Left cardiac atrium (tissue), 4 donors: ENCODE results near the gene WDR70. TPM values are rescaled to one million over a fixed set of nuclear protein-coding genes. Genes with fewer than 3 reads are reported as not detected.
A peak's percentile ranks its signal among the peaks of the same experiment; 100 is the strongest.
"Not testable (repeated sequence)": the region's sequence is repeated elsewhere in the genome, so short reads cannot be mapped to it uniquely, and the experiment has no call there.

Experiments used
- ATAC-seq, 2 donors: fragments of 200-7000 bp; cut with Tn5 transposase; one replicate each; pipeline ENCODE4 v1.9.1; 2020; ENCODE audit warnings: mild to moderate bottlenecking in 2 of 2, moderate library complexity in 2 of 2
- DNase-seq: peaks from one replicate; pipeline ENCODE4 v3.0.0-alpha.2; 2020
- intact Hi-C, 2 donors: fragments of 100-400 bp; cut with DNase I; formaldehyde crosslinking; loops; one replicate each; pipeline versions ENCODE4 v1.14.1 to v1.15.1; 2022 to 2023
- total RNA-seq, 2 donors: library from RNA; stranded (reverse); fragmentation: NEBNext Ultra II Directional; extraction: Animal tissue kit (Norgen Biotek cat#: 25700); gene quantifications; one replicate each; pipeline ENCODE4 v1.2.1, GENCODE V29; 2021
- donor health status: DM: no; HTN: yes; CAD: no.
- donor health status: DM: no; HTN: yes; CAD: no; lungs with severe emphysema.
- donor health status: DM: yes; HTN: yes; CAD: no.
- donor health status: Dilated cardiomyopathy.

The WDR70 gene
- total RNA-seq, 2 donors from 2014 or later: 14.5 TPM

DNA sequence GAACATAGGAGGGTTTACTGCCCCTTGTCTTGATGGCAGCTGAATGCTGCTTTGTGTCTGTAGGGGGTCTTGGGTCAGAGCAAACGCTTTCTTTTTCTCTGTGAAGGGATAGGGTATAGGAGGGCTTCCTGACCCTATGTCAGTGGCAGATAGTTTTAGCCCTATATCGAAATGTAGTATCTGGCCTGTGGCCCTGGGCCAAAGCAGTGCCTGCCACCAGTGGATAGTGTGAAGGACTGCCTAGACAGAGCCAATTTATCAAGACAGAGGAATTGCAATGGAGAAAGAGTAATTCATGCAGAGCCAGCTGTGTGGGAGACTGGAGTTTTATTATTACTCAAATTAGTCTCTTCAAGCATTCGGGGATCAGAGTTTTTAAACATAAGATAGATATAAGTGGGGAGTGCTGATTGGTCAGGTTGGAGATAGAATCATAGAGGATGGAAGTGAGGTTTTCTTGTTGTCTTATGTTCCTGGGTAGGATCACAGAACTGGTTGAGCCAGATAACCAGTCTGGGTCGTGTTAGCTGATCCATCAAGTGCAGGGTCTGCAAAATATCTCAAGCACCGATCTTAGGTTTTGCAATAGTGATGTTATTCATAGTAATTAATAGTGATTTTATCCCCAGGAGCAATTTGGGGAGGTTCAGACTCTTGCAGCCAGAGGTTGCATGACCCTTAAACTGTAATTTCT is 282.3 kb downstream of the WDR70 start:
- intact Hi-C loops: no loop called here
- no peak for ATAC-seq

DNA sequence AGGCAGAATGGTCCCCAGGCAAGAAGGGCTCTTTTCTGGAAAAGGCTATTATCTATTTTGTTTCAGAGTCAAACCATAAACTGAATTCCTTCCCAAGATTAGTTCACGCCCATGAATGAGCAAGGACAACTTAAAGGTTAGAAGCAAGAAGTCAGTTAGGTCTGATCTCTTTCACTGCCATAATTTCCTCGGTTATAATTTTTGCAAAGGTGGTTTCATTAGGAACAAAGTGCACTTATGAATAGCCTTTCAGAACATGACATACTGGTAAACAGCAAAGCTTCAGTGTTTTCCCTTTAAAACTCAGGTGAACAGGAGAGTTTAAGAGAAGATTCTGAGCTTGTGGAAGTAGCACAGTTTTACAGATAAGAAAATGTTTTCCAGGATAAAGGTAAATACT is 282.8 kb downstream of the WDR70 start:
- ATAC-seq (no peak), DNase-seq (no peak)
- intact Hi-C loops: no loop called here

More for the DNA sequence above, 282.3 kb downstream of the WDR70 start:
- no peak for DNase-seq

DNA sequence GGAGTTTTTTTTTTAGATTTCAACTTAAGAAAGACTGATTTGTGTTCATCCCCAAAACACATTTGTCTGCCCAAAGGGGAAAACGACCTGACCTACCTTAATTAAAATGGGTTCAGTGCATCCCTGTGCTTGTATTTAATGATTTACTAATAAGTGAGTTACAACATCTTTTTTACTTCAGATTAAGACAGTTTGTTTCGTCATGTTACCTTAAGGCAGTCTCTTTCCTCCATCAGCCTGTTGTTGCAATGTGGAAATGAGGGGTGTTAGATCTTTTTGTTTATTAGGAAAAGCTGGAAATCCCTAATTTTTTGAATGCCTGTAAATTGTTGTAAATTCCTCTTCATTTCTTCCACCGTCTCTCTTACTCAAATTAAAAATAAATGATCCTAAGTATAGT is 283.2 kb downstream of the WDR70 start:
- DNase-seq (no peak), ATAC-seq (no peak)
- intact Hi-C loops: no loop called here

DNA sequence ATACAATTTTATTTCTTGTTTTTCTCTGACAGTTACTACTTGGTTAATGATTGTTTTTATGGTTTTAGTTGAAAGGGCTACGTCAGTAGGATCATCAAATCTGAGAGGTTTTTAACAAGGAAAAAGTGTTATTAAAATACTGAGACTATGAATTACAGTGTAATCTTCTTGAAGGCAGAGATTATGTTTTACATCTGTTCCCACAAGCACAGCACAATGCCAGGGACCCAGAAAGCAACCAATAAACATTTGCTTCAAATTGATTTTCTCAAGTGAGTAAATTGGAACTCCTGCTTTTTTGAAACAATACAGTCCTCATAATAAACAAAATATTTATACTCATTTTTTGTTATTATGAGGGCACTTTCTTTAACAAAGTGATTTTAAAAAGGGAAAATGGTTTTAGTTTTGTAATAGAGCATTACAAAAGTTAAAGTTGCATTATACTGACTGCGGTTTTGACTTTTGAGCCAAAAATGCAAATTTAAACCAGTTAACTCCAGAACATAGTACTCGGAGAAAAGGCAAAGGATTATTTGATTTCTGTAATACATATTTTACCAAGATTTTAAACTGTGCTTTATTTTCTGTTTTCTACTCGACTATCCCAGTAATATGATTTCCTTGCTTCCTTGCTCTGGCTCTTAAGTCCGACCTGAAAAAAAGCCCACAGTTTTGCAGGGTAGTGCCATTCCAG is 283.8 kb downstream of the WDR70 start:
- ATAC-seq: no peak
- no peak for DNase-seq
- intact Hi-C loops: no loop called here

DNA sequence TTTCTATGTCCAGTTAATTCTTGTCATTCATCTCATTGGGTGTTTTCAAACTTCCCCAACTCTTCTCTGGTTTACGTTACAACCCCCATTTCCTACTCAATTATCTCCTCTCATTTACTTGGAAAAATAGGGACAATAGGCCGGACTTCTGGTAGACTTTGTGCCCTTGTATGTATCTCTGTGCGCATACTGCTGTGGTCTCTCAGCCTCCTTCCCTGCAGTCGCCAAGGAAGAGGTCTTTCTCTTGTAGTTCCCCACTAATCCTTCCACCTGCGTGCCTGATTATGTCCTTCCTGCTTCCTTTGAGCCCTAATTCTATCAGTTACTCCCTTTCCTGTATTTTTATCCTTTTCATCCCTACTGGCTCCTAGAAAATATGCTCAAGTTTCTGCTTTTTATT is 284.4 kb downstream of the WDR70 start:
- ATAC-seq (no peak), DNase-seq (no peak)
- intact Hi-C loops: no loop called here

DNA sequence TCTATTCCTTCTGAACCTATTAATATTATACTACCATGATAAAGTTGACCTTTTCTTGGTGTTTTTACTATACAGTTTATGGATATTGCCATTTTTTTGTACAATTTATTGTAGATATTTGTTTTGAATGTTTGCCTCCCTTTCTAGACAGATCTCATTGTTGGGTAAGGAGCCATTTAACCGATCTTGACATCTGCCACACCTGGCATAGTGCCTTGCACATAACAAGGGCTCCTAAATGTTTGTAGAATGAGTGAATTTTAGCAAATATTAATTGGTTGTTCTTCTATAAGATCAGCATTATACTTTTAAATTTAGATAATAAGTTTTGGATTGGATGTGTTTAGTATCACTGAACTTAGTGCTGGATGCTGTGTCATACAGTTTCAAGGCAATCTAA is 285.4 kb downstream of the WDR70 start:
- DNase-seq (no peak), ATAC-seq (no peak)
- intact Hi-C loops: no loop called here

DNA sequence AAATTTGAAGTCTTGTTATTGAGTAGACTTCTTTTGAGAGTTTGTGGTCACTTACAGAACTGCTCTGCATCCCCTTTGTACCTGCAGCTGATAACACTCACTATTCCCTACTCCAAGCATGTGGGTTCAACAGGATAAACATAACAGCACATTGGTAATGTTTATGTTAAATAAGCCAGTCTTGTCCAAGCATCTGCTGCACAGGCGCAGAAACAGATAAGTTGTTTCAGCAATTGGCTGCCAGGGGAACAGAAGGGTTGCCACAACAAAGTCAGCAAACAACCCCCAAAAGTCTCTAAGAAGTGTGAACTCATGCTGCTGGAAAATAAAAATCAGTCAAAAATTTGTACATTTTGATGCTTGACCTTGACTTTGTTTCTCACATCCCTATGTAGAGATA is 286.2 kb downstream of the WDR70 start:
- ATAC-seq: no peak
- intact Hi-C loops: no loop called here
- no peak for DNase-seq

DNA sequence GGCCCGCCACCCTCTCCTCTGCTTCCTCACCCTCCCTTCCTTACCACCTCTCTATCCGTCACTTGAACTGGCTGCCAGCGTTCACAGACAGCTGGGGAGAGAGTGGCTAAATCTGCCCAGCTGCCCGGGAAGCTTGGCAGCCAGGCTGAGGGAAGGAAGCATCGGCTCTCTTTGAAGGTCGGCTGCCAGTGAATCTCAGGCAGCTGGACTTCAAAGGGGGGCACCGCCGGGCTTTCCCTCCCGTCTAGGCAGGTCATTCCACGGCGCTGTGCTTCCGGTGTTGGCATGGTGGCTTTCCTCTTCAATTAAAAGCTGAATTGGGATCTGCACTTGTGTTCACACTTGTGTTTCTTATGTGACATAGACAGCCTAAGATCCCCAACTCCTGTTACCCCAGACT is 286.8 kb downstream of the WDR70 start:
- peak; percentile 88 to 94 for ATAC-seq
- DNase-seq: peak; percentile 66
- intact Hi-C loops: no loop called here

DNA sequence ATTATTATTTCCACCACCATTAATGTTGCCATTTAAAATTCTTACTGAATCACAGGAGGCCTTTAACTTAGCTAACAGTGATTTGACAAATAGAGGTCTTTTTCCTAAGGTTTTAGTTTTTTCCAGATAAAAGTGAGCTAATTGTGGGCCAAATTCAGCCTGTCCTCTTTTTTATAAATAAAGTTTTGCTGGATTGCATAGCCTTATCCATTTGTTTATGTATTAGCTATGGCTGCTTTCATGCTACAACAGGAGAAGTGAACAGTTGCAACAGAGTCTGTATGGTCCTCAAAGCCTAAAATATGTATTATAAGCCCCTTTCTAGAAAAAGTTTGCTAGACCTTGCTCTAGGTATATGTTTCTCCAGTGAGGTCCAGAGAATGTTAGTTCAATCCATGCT is 288.3 kb downstream of the WDR70 start:
- intact Hi-C loops: no loop called here
- ATAC-seq: no peak
- no peak for DNase-seq

DNA sequence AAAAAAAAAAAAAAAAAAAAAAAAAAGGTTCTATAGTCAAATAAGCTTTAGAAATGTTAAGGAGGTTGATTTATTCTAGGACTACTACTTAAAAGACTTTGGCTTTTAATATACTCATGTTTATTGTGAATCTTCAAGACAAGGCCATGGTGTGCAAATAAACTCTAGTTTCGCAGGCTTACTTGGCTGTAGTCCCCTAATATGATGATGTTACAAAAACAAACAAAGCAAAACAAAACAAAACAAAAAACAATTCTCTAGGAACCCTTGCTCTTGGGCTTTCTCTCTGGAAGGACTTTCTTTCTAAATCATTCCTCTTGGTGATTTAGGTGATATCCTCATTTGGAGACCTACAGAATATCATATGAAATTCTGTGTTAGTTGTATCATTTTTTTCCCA is 288.7 kb downstream of the WDR70 start:
- ATAC-seq: no peak
- no peak for DNase-seq
- intact Hi-C loops: no loop called here

DNA sequence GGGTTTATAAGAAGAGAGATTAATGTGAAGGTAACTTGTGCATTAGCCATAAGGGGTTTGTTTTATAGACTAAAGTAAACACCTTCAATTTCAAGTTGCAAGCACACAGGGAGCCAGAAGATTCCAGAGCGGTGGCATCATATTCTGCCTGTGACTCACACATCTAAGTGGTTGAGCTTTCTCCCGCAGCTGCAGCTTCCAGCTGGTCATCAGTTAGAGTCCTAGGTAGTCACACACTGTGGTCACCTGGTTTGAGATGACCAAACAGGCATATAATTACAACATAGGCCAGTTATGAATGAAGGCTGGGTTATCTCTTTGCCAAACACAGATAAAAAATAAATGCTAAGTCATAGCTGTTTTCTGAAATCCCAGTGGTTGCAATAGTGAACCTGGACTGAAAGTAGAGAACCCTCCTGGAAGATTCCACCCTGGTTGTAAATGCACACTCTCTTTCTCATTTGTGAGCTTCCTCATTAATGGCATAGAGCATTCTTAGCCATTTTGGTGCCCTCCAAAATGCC is 289.5 kb downstream of the WDR70 start:
- ATAC-seq: peak; percentile 51 to 94
- intact Hi-C loops: no loop called here
- DNase-seq: peak; percentile 23

DNA sequence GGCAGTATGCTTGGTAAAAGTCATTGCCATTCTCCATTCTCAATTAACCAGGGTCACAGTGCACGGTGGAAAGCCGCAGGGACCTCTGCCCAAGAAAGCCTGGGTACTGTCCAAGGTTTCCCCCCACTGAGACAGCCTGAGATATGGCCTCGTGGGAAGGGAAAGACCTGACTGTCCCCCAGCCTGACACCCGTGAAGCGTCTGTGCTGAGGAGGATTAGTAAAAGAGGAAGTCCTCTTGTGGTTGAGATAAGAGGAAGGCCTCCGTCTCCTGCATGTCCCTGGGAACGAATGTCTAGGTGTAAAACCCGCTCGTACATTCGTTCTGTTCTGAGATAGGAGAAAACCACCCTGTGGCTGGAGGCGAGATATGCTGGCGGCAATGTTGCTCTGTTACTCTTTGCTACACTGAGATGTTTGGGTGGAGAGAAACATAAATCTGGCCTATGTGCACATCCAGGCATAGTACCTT is 293.0 kb downstream of the WDR70 start:
- peak in 1 of 2 donors; percentile 24 for ATAC-seq

DNA sequence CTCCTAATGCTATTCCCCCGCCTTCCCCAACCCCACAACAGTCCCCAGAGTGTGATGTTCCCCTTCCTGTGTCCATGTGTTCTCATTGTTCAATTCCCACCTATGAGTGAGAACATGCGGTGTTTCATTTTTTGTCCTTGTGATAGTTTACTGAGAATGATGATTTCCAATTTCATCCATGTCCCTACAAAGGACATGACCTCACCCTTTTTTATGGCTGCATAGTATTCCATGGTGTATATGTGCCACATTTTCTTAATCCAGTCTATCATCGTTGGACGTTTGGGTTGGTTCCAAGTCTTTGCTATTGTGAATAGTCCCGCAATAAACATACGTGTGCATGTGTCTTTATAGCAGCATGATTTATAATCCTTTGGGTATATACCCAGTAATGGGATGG is 295.2 kb downstream of the WDR70 start:
- intact Hi-C loops, ATAC-seq, DNase-seq: not testable (repeated sequence)

More for the DNA sequence above, 293.0 kb downstream of the WDR70 start:
- DNase-seq, intact Hi-C loops: not testable (repeated sequence)

DNA sequence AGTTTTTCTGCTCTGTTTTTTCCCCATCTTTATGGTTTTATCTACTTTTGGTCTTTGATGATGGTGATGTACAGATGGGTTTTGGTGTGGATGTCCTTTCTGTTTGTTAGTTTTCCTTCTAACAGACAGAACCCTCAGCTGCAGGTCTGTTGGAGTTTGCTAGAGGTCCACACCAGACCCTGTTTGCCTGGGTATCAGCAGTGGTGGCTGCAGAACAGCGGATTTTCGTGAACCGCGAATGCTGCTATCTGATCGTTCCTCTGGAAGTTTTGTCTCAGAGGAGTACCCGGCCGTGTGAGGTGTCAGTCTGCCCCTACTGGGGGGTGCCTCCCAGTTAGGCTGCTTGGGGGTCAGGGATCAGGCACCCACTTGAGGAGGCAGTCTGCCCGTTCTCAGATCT is 300.2 kb downstream of the WDR70 start:
- ATAC-seq, DNase-seq, intact Hi-C loops: not testable (repeated sequence)

DNA sequence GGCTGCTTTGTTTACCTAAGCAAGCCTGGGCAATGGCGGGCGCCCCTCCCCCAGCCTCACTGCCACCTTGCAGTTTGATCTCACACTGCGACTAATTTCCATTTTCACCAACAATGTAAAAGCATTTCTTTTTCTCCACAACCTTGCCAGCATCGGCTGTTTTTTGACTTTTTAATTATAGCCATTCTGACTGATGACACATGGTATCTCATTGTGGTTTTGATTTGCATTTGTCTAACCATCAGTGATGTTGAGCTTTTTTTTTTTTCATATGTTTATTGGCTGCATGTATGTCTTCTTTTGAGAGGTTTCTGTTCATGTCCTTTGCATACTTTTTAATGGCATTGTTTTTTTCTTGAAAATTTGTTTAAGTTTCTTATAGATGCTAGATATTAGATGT is 300.8 kb downstream of the WDR70 start:
- intact Hi-C loops, ATAC-seq: not testable (repeated sequence)

DNA sequence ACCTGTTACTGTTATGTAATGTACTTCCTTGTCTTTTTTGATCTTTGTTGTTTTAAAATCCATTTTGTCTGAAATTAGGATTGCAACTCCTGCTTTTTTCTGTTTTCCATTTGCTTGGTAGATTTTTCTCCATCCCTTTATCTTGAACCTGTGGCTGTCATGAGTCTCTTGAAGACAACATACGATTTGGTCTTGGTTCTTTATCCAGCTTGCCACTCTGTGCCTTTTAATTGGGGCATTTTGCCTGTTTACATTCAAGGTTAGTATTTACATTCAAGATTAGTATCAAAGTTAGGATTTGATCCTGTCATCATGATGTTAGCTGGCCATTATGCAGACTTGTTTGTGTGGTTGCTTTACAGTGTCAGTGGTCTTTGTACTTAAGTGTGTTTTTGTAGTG is 304.0 kb downstream of the WDR70 start:
- no peak for ATAC-seq
- intact Hi-C loops: no loop called here
- no peak for DNase-seq

More for the DNA sequence above, 300.8 kb downstream of the WDR70 start:
- not testable (repeated sequence) for DNase-seq

DNA sequence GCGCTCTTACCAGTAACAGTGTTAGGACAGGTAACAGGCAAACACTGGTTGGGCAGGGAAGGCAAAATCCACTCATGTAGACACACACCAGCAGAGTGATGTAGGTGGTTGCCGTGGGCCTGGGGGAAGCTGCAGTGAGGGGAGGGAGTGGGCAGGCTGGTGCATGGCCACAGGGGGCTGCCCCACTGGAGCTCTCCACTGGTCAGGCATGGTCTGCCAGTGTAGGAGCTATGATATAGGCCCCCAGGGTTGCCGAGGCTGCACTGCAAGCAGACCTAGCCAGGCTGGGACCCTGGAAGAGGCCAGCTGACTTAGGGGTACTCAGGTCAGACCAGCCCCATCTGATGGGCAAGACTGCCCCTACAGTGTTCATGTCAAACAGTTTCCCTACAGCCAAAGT is 306.1 kb downstream of the WDR70 start:
- intact Hi-C loops: no loop called here
- ATAC-seq (no peak), DNase-seq (no peak)

DNA sequence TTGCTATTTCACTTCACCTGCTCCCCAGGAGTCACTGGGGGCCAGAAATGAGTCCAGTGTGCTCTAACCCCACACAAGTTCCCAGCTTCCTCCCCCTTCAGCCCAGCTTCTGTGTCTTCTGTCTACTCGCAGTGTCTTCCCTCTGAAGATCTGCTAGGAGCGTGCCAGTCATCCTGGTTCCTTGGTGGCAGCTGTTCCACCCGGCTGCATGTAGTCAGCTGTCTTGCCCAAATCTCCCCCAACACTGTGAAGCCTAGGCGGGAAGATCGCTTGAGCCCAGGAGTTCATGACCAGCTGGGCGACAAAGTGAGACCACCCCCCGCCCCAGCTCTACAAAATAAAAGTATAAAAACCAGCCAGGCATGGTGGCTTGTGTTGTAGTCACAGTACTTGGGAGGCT is 306.7 kb downstream of the WDR70 start:
- ATAC-seq (no peak), DNase-seq (no peak)
- intact Hi-C loops: no loop called here

DNA sequence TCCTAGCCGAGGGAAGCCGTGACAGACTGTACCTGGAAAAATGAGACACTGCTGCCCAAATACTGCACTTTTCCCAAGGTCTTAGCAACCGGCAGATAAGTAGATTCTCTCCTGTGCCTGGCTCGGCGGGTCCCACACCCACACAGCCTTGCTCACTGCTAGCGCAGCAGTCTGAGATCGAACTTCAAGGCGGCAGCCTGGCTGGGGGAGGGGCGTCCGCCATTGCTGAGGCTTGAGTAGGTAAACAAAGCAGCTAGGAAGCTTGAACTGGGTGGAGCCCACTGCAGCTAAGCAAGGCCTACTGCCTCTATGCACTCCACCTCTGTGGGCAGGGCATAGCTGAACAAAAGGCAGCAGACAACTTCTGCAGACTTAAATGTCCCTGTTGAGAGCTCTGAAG is 309.8 kb downstream of the WDR70 start:
- intact Hi-C loops, ATAC-seq: not testable (repeated sequence)

DNA sequence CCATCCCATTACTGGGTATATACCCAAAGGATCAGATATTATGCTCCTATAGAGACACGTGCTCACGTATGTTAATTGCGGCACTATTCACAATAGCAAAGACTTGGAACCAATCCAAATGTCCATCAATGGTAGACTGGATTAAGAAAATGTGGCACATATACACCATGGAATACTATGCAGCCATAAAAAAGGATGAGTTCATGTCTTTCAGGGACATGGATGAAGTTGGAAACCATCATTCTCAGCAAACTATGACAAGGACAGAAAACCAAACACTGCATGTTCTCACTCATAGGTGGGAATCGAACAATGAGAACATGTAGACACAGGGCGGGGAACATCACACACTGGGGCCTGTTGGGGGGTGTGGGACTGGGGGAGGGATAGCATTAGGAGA is 315.2 kb downstream of the WDR70 start:
- ATAC-seq, DNase-seq, intact Hi-C loops: not testable (repeated sequence)

More for the DNA sequence above, 309.8 kb downstream of the WDR70 start:
- not testable (repeated sequence) for DNase-seq
